LNCaP clone FGC (cell line): Measurements from ENCODE around the gene GP1BA.

Experiments used
- DNase-seq: peaks from one replicate; pipeline ENCODE4 v3.0.0-alpha.2; 2011; ENCODE audit warnings: low read depth
- H3K4me3 ChIP-seq: 2 replicates; pipeline ENCODE4 v1.5.1; 2011; ENCODE audit warnings: mild to moderate bottlenecking, low read depth, low read length, control low read depth
- CTCF ChIP-seq: IDR thresholded peaks from 2 replicates; pipeline ENCODE4 v1.5.1; 2012; ENCODE audit warnings: mild to moderate bottlenecking; ENCODE audit not compliant: control insufficient read depth, insufficient read depth; ENCODE audit errors: extremely low read depth

GP1BA gene

GRCh38 chr17:4953451-4953961, 21.4 kb downstream of the GP1BA start:
- DNase-seq = no peak
- TF ChIP-seq CTCF = no peak
- H3K4me3 ChIP-seq = no peak overlapping the region

GRCh38 chr17:4955091-4955490, 23.0 kb downstream of the GP1BA start:
- H3K4me3 ChIP-seq = no peak overlapping the region
- no peak for DNase-seq
- TF ChIP-seq CTCF = no peak

- no peak overlapping the region for H3K4me3 ChIP-seq
- no peak for TF ChIP-seq CTCF
- DNase-seq = no peak
These were observed 24.5 kb downstream of the GP1BA start for GRCh38 chr17:4956493-4957061.

- TF ChIP-seq CTCF = no peak
- no peak overlapping the region for H3K4me3 ChIP-seq
- no peak for DNase-seq
These were observed 26.0 kb downstream of the GP1BA start for GRCh38 chr17:4958102-4958501.

GRCh38 chr17:4959261-4959965, 27.3 kb downstream of the GP1BA start:
- TF ChIP-seq CTCF = no peak
- DNase-seq = no peak
- no peak overlapping the region for H3K4me3 ChIP-seq

- TF ChIP-seq CTCF = no peak
- DNase-seq = no peak
- no peak overlapping the region for H3K4me3 ChIP-seq
These were observed 28.3 kb downstream of the GP1BA start for GRCh38 chr17:4960279-4960922.
